ENCODE results near the gene PDIA6. TPM values are rescaled to one million over a fixed set of nuclear protein-coding genes. Genes with fewer than 3 reads are reported as not detected.

The PDIA6 gene
- total RNA-seq, 1 experiment from 2014 or later: 254 TPM

DNA sequence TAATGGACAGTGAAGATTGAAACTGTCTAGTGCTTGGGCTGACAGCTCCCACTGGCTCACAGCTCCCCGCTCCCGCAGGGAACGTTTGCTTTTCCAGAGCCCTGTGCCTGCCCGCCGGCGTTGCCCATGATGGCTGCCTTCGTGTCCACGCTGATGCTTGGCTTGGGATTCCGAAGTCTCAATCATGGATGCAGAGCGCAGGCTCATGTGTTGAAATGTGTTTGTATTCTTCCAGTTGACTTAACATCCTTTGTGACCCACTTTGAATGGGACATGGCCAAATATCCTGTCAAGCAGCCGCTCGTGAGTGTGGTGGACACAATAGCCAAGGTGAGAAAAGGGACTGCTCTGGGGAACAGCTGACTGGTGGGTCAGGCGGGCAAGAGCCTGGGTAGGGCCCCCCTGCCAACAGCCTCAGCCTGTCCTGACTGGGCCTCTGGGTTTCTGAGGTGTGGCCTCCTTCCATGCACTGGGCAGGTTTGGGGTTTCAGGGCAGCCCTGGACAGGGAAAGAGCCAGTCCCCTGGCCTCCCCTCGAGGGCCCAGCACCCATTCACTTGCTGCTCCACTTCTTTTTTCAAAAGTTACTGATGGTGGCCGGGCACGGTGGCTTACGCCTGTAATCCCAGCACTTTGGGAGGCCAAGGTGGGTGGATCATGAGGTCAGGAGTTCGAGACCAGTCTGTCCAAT, 48.3 kb downstream of the PDIA6 start:
- BruUV-seq (replicated peaks): no TSS peak
- no peaks in the 10 kb centered on the region for H3K9me3 Mint-ChIP-seq (ENCODE audit: unreplicated experiment)
- H3K27me3 Mint-ChIP-seq (ENCODE audit: insufficient read depth, unreplicated experiment): no peaks in the 10 kb centered on the region
- H3K36me3 Mint-ChIP-seq (ENCODE audit: insufficient read depth, unreplicated experiment): no peaks in the 10 kb centered on the region
- TF ChIP-seq CTCF (IDR thresholded peaks at IDR 0.05; ENCODE audit: unreplicated experiment): no peak
- intact Hi-C loops (cut with micrococcal nuclease): no loop called here
- ChIA-PET POLR2A (interaction anchor here (0.6 kb wide), 1 partner anchor 19 kb away, joined by 3 read pairs; no protein-coding TSS in a partner anchor), CTCF (interaction anchor here (1.3 kb wide), 1 partner anchor 47 kb away, joined by 3 read pairs; no protein-coding TSS in a partner anchor)
- DNase-seq (ENCODE audit: unreplicated experiment): no peak
- no peaks in the 10 kb centered on the region for H3K4me1 Mint-ChIP-seq (ENCODE audit: insufficient read depth, unreplicated experiment)
- H3K27ac Mint-ChIP-seq (ENCODE audit: low read depth, unreplicated experiment): no peak overlapping the region
- H3K4me3 Mint-ChIP-seq (ENCODE audit: unreplicated experiment): no peak overlapping the region

DNA sequence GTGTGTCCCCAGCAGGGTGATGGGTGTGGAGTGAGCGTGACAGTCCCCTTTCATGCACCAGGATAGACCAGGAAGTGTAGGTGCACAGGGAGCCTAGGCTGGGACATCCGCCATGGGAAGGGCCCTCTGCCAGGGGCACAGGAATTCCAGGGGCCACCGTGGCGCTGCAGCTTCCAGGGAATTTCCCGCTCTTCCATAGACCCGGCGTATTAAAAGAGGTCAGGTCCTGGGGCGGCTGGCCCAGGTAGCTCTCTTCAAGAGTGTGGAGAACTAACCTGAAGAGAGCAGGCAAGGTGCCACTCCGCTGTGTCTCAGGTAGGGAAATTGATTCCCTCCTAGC, 49.2 kb downstream of the PDIA6 start:
- no peak for DNase-seq (ENCODE audit: unreplicated experiment)
- BruUV-seq (replicated peaks): no TSS peak
- Mint-ChIP-seq H3K27me3 (ENCODE audit: insufficient read depth, unreplicated experiment) (no peaks in the 10 kb centered on the region), H3K27ac (ENCODE audit: low read depth, unreplicated experiment) (no peak overlapping the region), H3K9me3 (ENCODE audit: unreplicated experiment) (no peaks in the 10 kb centered on the region), H3K36me3 (ENCODE audit: insufficient read depth, unreplicated experiment) (no peaks in the 10 kb centered on the region), H3K4me3 (ENCODE audit: unreplicated experiment) (no peak overlapping the region), H3K4me1 (ENCODE audit: insufficient read depth, unreplicated experiment) (no peaks in the 10 kb centered on the region)
- CTCF ChIA-PET: interaction anchor here (0.7 kb wide), 1 partner anchor 113 kb away, joined by 3 read pairs; no protein-coding TSS in a partner anchor
- no peak for TF ChIP-seq CTCF (IDR thresholded peaks at IDR 0.05; ENCODE audit: unreplicated experiment)
- intact Hi-C loops (cut with micrococcal nuclease): no loop called here
- POLR2A ChIA-PET: no interaction called here

DNA sequence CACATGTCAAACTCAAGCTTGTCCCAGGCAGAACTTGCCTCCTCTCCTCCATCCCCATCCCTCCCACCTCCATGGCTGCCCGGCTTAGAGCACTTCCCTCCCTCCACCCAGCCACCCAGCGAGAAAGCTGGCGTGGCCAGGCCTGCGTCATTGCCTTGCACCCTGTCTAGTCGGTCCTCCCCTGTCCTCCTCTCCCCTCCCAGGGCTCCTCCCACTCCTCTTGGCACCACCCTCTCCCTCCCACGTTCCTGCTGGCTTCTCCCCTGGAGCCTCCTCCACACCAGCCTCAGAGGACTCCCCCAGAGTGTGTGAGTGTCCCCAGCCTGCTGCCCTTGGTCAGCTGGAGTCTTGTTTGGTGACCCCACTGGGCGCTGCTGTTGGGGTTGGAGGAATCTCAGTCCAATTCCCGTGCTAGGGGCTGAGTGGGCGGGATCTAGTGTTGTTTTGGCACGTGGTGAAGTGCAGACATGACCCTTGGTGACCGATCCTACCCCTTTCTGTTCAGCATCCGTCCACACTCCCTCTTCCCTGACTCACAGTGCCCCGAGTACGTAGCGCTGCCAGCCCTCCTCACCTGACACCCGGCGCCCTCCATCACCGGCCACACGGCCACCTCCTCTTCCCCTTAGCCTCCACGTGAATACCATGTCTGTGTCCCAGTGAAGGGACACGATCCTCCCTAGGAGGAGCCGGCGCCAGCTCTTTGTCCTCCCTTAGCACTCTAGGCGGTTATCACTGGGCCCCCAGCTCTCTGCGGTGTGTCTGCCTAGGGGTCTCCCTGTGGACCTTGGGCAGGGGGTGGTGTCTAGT, 49.7 kb downstream of the PDIA6 start:
- no peak overlapping the region for H3K27ac Mint-ChIP-seq (ENCODE audit: low read depth, unreplicated experiment)
- TF ChIP-seq CTCF (IDR thresholded peaks at IDR 0.05; ENCODE audit: unreplicated experiment): no peak
- BruUV-seq (replicated peaks): no TSS peak
- no peaks in the 10 kb centered on the region for H3K36me3 Mint-ChIP-seq (ENCODE audit: insufficient read depth, unreplicated experiment)
- no peaks in the 10 kb centered on the region for H3K4me1 Mint-ChIP-seq (ENCODE audit: insufficient read depth, unreplicated experiment)
- H3K27me3 Mint-ChIP-seq (ENCODE audit: insufficient read depth, unreplicated experiment): no peaks in the 10 kb centered on the region
- H3K9me3 Mint-ChIP-seq (ENCODE audit: unreplicated experiment): no peaks in the 10 kb centered on the region
- POLR2A ChIA-PET: no interaction called here
- intact Hi-C loops (cut with micrococcal nuclease): no loop called here
- H3K4me3 Mint-ChIP-seq (ENCODE audit: unreplicated experiment): no peak overlapping the region
- DNase-seq (ENCODE audit: unreplicated experiment): no peak
- CTCF ChIA-PET: interaction anchor here (0.7 kb wide), 1 partner anchor 114 kb away, joined by 3 read pairs; no protein-coding TSS in a partner anchor

DNA sequence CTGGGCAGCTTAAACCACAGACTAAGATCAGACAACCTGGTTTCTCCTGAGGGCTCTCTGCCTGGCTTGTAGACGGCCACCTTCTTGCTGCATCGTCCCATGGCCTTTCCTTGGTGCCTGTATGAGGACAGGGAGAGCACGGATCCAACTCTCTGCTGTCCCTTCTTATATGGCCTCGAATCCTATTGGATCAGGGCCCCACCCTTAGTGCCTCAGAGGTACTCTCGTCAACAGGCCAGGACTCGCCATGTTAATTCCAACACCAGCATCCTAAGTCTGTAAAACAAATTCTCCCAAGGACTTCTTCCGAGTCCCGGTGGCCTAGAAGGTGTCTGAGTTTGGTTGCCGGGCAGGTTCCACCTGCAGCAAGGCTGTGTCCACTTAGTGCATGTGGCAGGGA, 51.0 kb downstream of the PDIA6 start:
- DNase-seq (ENCODE audit: unreplicated experiment): no peak
- ChIA-PET POLR2A (no interaction called here), CTCF (interaction anchor here (0.6 kb wide), 1 partner anchor 72 kb away, joined by 3 read pairs; no protein-coding TSS in a partner anchor)
- Mint-ChIP-seq H3K36me3 (ENCODE audit: insufficient read depth, unreplicated experiment) (no peaks in the 10 kb centered on the region), H3K9me3 (ENCODE audit: unreplicated experiment) (no peaks in the 10 kb centered on the region), H3K4me3 (ENCODE audit: unreplicated experiment) (no peak overlapping the region), H3K4me1 (ENCODE audit: insufficient read depth, unreplicated experiment) (no peaks in the 10 kb centered on the region), H3K27me3 (ENCODE audit: insufficient read depth, unreplicated experiment) (no peaks in the 10 kb centered on the region), H3K27ac (ENCODE audit: low read depth, unreplicated experiment) (no peak overlapping the region)
- no TSS peak for BruUV-seq (replicated peaks)
- intact Hi-C loops (cut with micrococcal nuclease): no loop called here
- no peak for TF ChIP-seq CTCF (IDR thresholded peaks at IDR 0.05; ENCODE audit: unreplicated experiment)

Measured in MCF 10A (cell line).